Activated T-cell treated with anti-CD3 and anti-CD28 coated beads, Interleukin-2, amount 50 U/mL, for 4 hours (primary cell): ENCODE data around the gene ABI1. TPM values are rescaled to one million over a fixed set of nuclear protein-coding genes. Genes with fewer than 3 reads are reported as not detected.

ENCODE experiments used
- ATAC-seq, 2 donors: fragments of 200-7000 bp; cut with Tn5 transposase; one replicate each; pipeline ENCODE4 v1.10.0; 2021
- DNase-seq: peaks from one replicate; pipeline ENCODE4 v3.0.0-alpha.2; 2020
- H3K27me3 Mint-ChIP-seq: one replicate; pipeline ENCODE4 v1.8.0; 2021; ENCODE audit warnings: low read depth, mixed read lengths
- H3K36me3 Mint-ChIP-seq: one replicate; pipeline ENCODE4 v1.8.0; 2022; ENCODE audit warnings: mixed read lengths; ENCODE audit not compliant: insufficient read depth
- H3K4me1 Mint-ChIP-seq: one replicate; pipeline ENCODE4 v1.8.0; 2021; ENCODE audit warnings: low read depth, mixed read lengths
- H3K4me3 Mint-ChIP-seq: one replicate; pipeline ENCODE4 v1.8.0; 2021; ENCODE audit warnings: mild to moderate bottlenecking, moderate library complexity, mixed read lengths
- H3K9me3 Mint-ChIP-seq: one replicate; pipeline ENCODE4 v1.8.0; 2021; ENCODE audit warnings: mixed read lengths
- total RNA-seq, 3 donors: library from RNA; stranded (reverse); gene quantifications; one replicate each; pipeline ENCODE4 v1.2.1, GENCODE V29; 2021

The ABI1 gene
- total RNA-seq, 3 donors from 2014 or later = 36.0 to 40.6 (median 39.1) TPM

DNA sequence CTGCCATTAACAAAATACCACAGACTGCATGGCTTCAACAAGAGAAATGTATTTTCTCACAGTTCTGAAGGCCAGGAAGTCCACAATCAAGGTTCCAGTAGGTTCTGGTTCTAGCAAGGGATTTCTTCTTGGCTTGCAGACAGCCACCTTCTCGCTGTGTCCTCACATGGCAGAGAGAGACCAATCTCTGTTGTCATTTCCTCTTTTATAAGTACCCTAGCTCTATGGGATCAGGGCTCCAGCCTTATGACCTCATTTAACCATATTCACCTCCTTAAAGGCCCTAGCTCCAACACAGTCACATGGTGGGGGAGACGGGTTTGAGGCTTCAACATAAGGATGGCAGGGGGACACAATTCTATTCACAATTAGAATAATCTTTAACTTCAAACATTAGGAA lies 23.6 kb downstream of the ABI1 start:
- Mint-ChIP-seq H3K36me3 (peaks cover 14% of the 10 kb centered on the region), H3K4me1 (peaks cover 68% of the 10 kb centered on the region), H3K9me3 (no peaks in the 10 kb centered on the region), H3K27me3 (no peaks in the 10 kb centered on the region), H3K4me3 (no peak overlapping the region)
- DNase-seq = no peak
- ATAC-seq = no peak

DNA sequence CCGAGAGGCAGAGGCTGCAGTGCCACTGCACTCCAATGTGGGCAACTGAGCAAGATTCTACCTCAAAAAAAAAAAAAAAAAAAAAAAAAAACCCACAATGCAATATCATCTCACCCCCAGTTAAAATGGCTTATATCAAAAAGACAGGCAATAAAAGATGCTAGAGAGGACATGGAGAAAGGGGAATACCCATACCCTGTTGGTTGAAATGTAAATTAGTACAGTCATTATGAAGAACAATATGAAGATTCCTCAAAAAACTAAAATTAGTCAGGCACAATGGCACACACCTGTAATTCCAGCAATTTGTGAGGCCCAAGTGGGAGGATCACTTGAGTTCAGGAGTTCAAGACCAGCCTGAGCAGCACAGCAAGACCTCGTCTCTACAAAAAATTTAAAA lies 25.7 kb downstream of the ABI1 start:
- peaks cover 63% of the 10 kb centered on the region for H3K4me1 Mint-ChIP-seq
- ATAC-seq = no peak
- DNase-seq = no peak
- no peaks in the 10 kb centered on the region for H3K9me3 Mint-ChIP-seq
- no peaks in the 10 kb centered on the region for H3K27me3 Mint-ChIP-seq
- H3K36me3 Mint-ChIP-seq = peaks cover 18% of the 10 kb centered on the region
- H3K4me3 Mint-ChIP-seq = no peak overlapping the region

DNA sequence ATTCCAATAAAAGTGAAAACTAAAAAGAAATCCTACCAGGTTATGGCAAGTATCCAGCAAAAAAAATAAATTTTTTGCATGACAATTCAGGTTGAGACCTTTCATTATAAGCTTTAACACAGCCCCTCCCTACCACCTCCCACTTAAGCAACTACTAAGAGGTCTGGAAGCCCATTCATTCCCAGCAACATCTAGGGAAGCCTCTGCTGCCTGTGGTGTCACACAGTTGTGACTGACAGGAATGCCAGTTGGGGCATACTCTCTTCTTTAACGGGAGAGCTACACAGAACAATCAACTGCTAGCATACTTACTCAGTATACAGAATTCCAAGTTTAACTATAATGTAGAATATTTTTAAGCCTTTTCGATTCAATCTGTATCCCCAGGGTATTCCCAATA lies 27.8 kb downstream of the ABI1 start:
- peaks cover 54% of the 10 kb centered on the region for H3K4me1 Mint-ChIP-seq
- H3K36me3 Mint-ChIP-seq = peaks cover 15% of the 10 kb centered on the region

DNA sequence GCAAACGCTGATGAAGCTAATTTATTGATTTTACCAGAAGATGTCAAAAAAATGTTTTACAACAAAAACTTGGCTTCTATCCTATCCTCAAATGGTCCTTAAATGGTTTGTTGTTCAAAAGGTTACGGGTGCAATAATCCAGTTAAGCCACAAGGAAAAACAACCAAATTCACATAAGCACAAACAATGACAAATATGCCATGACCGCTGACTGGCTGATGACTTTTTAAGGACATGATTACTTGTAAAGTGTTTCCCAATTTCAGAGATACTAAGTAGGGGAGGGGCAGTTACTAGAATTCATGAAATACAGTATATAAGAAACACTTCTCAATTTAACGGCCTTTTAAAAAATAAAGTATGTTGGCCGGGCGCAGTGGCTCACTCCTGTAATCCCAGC lies 28.8 kb downstream of the ABI1 start:
- Mint-ChIP-seq H3K4me3 (no peak overlapping the region), H3K4me1 (peaks cover 58% of the 10 kb centered on the region), H3K27me3 (no peaks in the 10 kb centered on the region), H3K9me3 (no peaks in the 10 kb centered on the region), H3K36me3 (peaks cover 15% of the 10 kb centered on the region)
- no peak for ATAC-seq
- DNase-seq = no peak

More for the DNA sequence above, 27.8 kb downstream of the ABI1 start:
- Mint-ChIP-seq H3K27me3 (no peaks in the 10 kb centered on the region), H3K4me3 (no peak overlapping the region), H3K9me3 (no peaks in the 10 kb centered on the region)
- ATAC-seq (no peak), DNase-seq (no peak)

DNA sequence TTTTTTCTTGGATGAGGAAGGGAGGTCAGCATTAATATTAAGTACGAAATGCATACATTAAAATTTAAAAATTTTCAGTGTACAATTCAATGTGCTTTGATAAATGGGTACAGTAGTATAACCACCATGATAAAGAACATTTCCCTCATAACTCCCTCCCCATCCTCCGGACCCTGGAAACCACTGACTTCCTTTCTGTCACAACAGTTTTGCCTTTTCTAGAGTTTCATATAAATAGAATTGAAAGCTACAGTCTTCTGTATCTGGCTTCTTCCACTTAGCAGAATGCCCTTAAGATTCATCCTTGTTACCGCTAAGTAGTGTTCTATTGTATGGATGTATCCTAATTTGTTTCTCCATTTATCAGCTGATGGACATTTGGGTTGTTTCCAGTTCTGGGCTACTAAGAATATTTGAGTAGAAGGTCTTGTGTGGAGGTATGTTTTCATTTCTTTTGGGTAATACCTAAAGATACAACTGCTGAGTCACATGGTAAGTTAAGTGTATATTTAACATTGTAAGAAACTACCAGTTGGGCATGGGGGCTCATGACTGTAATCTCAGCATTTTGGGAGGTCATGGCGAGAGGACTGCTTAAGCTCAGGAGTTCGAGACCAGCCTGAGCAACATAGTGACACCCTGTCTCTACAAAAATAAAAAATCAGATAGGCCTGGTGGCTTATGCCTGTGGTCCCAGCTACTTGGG lies 30.8 kb downstream of the ABI1 start:
- ATAC-seq = no peak

DNA sequence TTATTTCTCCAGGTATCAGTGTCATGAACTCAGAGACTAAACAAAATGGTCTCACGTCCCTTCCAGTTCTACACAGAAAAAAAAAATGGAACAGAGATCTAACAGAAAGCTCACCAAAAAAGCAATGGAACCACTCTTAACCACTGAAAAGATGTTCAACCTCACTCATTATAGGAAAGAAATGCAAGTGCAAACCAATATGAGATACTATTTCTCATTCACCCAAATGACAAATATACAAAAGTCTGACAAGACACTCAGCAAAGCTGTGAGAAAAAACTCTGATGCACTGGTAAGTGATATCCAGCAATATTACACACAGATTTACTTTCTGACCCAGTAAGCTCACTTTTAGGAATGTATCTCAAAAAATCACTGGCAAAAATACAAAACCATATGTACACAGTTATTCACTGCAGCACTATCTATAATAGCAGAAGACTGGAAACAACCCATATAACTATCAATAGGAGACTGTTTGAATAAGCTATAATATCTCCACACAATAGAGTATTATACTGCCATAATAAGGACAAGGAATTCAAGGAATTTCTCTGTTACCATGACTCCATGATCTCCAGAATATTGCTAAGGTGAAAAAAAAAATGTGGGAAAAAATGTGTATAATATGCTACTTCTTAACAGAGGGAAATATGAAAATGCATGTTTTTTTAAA lies 36.6 kb downstream of the ABI1 start:
- no peaks in the 10 kb centered on the region for H3K9me3 Mint-ChIP-seq
- peaks cover 60% of the 10 kb centered on the region for H3K4me1 Mint-ChIP-seq
- no peak overlapping the region for H3K4me3 Mint-ChIP-seq
- ATAC-seq (peak in 1 of 2 donors; percentile 25), DNase-seq (no peak)
- H3K36me3 Mint-ChIP-seq = peaks cover 14% of the 10 kb centered on the region
- no peaks in the 10 kb centered on the region for H3K27me3 Mint-ChIP-seq

More for the DNA sequence above, 30.8 kb downstream of the ABI1 start:
- DNase-seq = no peak
- Mint-ChIP-seq H3K9me3 (no peaks in the 10 kb centered on the region), H3K4me3 (no peak overlapping the region), H3K36me3 (peaks cover 8% of the 10 kb centered on the region), H3K4me1 (peaks cover 58% of the 10 kb centered on the region), H3K27me3 (no peaks in the 10 kb centered on the region)

DNA sequence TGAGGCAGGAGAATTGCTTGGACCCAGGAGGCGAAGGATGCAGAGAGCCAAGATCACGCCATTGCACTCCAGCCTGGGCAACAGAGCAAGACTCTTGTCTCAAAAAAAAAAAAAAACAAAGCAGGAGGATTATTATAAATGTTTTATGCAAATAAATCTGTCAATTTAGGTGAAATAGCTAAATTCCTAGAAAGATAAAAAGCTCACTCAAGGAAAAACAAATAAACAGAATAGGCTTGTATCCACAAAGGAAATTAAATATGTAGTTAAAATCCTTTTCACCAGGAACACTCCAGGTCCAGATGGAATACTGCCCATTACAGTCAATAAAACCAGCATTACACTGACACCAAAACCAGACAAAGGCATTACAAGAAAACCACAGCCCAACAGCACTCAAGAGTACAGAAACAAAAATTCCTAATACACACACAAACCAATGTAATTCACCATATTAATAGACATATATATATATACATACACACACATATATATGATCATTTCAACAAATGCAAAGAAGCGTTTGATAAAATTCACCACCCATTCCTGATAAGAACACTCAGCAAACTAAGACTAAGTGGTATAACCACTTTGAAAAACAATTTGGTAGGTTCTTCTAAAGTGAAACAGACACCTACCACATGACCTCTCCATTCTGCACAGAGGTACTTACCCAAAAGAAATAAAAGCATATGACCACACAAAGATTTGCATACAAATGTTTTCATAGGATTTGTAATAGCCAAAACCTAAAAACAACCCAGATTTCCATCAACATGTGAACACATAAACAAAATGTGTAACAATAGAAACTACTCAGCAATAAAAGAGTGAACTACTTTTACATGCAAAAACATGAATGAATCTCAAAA lies 38.8 kb downstream of the ABI1 start:
- ATAC-seq (peak; percentile 48 to 69), DNase-seq (no peak)
- Mint-ChIP-seq H3K4me3 (no peak overlapping the region), H3K27me3 (no peaks in the 10 kb centered on the region), H3K9me3 (no peaks in the 10 kb centered on the region), H3K4me1 (peaks cover 57% of the 10 kb centered on the region), H3K36me3 (peaks cover 22% of the 10 kb centered on the region)

DNA sequence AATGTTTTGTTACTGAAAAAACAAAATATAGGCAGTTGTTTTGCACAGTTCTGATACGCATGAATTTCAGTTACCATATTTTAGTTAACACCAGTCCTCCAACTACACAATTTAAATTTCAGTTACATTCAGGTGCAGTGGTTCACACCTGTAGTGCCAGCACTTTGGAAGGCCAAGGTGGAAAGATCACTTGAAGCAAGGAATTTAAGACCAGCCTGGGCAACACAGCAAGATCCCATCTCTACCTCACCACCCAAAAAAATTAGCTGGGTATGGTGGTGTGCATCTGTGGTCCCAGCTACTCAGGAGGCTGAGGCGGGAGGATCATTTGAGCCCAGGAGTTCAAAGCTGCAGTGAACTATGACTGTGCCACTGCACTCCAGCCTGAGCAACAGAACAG lies 45.3 kb downstream of the ABI1 start:
- ATAC-seq (no peak), DNase-seq (no peak)
- Mint-ChIP-seq H3K9me3 (no peaks in the 10 kb centered on the region), H3K27me3 (no peaks in the 10 kb centered on the region), H3K4me3 (no peak overlapping the region), H3K36me3 (peaks cover 11% of the 10 kb centered on the region), H3K4me1 (peaks cover 51% of the 10 kb centered on the region)

DNA sequence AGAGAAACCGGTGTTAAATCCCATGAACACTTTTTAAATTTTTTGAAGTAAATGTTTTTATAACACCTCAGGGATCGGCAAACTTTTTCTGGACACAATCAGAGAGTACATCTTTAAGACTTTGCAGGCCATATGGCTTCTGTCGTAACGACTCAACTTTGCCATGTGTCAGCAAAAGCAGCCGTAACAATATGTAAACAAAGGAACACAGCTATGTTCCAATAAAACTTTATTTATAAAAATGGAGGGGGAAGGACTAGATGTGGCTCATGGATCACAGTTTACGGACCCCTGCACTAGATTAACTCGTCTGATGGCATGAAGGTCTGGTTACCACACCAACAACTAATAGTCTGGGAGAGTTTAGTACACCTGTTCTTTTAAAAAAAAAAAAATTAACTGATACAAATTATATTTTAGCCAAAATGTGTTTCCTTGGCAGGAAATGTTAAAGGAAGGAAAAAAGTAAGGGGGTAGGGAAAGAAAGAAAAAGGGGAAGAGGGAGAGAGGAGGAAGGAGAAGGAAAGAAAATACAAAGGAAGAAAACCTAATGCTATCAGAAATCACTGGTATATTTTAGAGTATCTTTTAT lies 50.2 kb downstream of the ABI1 start:
- DNase-seq (no peak), ATAC-seq (no peak)
- peaks cover 57% of the 10 kb centered on the region for H3K4me1 Mint-ChIP-seq
- no peaks in the 10 kb centered on the region for H3K9me3 Mint-ChIP-seq
- no peak overlapping the region for H3K4me3 Mint-ChIP-seq
- no peaks in the 10 kb centered on the region for H3K27me3 Mint-ChIP-seq
- H3K36me3 Mint-ChIP-seq = peaks cover 9% of the 10 kb centered on the region

DNA sequence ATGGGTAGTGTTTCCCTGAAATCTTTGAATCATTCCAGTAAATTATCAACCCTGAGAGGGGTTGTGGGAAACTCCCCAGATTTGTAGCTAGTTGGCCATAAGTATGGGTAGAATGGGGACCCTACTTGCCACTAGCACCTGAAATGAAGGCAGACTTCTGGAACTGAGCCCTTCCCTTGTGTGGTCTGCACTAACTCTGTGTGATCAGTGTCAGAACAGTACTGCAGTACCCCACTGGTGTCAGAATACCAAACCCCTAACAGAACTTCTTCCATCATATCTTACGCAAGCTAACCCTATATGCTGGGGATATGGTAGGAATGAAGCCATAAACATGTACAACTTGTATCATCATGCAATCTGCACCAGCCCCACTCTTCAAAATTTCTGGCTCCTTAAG lies 50.8 kb downstream of the ABI1 start:
- H3K4me1 Mint-ChIP-seq = peaks cover 62% of the 10 kb centered on the region
- H3K4me3 Mint-ChIP-seq = no peak overlapping the region
- ATAC-seq = peak in 1 of 2 donors; percentile 34
- peaks cover 9% of the 10 kb centered on the region for H3K36me3 Mint-ChIP-seq
- no peaks in the 10 kb centered on the region for H3K27me3 Mint-ChIP-seq
- no peaks in the 10 kb centered on the region for H3K9me3 Mint-ChIP-seq
- no peak for DNase-seq

DNA sequence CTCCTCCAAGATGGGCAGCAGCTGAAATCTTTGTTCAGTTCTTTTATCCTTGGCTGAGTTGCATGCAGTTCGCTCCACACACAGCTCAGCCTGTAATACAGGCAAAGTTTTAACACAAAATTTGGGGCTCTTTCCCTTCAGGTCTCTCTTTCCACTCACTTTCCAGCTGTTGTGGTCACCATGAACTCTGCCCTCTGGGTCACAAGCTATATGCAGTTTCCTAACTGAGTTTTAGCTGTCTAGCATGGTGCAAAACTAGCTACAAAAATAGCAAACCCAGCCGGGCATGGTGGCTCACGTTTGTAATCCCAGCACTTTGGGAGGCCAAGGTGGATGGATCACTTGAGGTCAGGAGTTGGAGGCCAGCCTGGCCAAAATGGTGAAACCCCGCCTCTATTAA lies 53.2 kb downstream of the ABI1 start:
- Mint-ChIP-seq H3K9me3 (no peaks in the 10 kb centered on the region), H3K4me3 (no peak overlapping the region), H3K27me3 (no peaks in the 10 kb centered on the region), H3K4me1 (peaks cover 70% of the 10 kb centered on the region), H3K36me3 (peaks cover 5% of the 10 kb centered on the region)
- no peak for DNase-seq
- no peak for ATAC-seq

DNA sequence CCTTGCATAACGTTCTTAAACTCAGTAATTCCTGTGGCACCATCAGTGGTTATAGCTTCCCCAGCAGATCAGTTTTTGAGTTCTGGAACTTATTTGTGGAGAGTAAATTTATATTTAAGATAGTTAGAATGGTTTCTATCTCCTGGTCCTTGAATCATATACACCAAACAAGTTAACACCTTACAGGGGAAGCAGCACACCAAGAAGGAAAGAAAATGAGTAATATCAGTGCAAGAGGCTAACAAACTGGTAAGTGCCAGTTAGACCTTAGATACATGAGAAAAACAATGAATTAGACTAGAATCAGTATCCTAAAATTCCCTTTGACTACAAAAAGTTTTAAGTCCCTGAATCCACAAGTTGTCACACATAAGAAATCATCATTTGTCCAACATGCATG lies 54.2 kb downstream of the ABI1 start:
- no peaks in the 10 kb centered on the region for H3K27me3 Mint-ChIP-seq
- H3K9me3 Mint-ChIP-seq = no peaks in the 10 kb centered on the region
- H3K4me1 Mint-ChIP-seq = peaks cover 71% of the 10 kb centered on the region
- no peak for ATAC-seq
- H3K4me3 Mint-ChIP-seq = no peak overlapping the region
- DNase-seq = no peak
- H3K36me3 Mint-ChIP-seq = peaks cover 5% of the 10 kb centered on the region

DNA sequence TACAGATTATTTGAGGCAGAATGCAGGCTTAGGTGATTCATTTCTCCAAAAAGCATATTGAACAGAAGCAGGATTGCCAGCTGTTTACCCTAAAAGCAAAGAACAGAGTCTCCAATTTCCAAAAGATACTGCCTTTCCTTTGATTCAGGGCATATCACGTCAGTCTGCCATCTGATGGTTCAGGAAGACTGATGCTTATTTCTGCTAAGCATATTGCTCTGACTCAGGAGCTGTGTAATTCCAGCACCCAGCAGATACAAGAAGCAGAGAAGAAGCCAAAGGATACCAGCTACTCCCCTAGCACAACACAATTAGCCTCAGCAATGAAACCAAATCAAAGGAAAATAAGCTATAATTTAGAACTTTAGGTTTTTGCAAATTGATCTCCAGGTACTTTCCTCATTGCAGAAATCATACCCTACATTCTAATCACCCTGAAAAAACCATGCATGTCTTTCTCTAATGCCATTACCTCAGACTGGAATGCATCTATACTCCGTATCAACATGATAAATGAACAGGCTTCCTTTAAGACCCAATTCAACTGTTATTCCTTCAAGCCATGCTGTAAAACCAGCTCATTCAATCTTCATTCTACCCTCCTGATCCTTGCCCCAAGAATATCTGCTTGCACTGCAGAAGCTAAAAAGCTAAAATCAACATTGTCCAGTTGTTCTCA lies 55.1 kb downstream of the ABI1 start:
- Mint-ChIP-seq H3K27me3 (no peaks in the 10 kb centered on the region), H3K4me1 (peaks cover 78% of the 10 kb centered on the region), H3K4me3 (no peak overlapping the region), H3K9me3 (no peaks in the 10 kb centered on the region), H3K36me3 (peaks cover 5% of the 10 kb centered on the region)
- DNase-seq (no peak), ATAC-seq (peak; percentile 53 to 60)
